Measurements from ENCODE around the gene SLC1A5.
"Not testable (repeated sequence)": the region's sequence is repeated elsewhere in the genome, so short reads cannot be mapped to it uniquely, and the experiment has no call there.

SLC1A5 gene

DNA sequence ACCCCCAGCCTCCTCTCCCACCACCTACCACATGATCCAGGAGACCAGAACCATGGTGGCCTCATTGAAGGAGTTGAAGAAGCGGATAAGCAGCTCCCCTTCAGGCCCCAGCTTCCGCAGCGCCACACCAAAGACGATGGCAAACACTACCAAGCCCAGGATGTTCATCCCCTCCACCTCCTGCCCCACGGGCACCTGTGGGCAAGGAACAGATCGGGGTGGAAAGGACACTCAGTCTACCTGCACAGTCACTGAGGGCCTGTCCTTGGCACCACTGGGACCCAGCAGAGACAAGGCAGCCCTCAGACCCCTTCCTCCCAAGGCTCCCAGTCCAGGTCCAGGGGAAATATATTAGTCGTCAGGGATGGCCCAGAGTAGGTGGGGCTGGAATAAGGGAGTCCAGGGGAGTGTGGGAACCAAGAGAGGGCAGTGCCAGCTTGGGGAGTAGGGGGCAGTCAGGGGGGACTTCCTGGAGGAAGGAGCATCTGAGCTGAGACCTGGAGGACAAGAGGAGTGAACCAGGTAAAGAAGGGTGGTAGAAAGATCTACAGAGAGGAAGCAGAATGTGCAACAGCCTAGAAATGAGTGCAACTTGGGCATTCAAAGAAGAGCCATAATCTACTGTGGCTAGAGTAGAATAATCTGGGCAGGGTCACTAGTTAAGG lies 5.9 kb downstream of the SLC1A5 start:
- no peak overlapping the region for H3K4me2 ChIP-seq (ENCODE audit: low read length)

DNA sequence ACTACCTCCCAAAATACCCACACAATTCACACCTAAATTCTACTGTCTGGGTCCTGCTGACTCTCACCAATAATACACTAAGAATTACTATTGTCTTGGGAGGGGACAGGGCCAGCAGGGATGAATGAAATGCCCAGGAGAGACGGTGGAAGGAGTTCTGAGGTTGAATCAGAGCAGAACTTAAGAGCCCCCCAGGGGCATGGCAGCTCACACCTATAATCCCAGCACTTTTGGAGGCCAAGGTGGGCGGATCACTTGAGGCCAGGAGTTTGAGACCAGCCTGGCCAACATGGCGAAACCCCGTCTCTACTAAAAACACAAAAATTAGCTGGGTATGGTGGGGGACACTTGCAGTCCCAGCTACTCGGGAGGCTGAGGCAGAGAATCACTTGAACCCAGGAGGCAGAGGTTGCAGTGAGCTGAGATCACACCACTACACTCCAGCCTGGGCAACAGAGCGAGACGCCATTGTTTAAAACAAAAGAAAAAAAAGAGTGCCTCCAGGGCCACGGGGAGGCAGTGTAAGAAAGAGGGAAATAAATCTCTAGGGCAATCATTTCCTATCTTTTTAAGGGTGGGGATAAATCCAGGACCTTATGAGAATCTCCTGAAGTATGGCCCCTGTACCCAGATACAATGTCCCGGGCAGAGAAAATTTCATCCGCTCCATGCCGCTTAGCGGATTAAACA lies 10.3 kb downstream of the SLC1A5 start:
- H2AFZ ChIP-seq (ENCODE audit: low read length); H3F3A ChIP-seq (ENCODE audit: insufficient read depth, low read length); H3K4me2 ChIP-seq (ENCODE audit: low read length); H4K20me1 ChIP-seq (ENCODE audit: insufficient read depth, low read length); H3K9me3 ChIP-seq (ENCODE audit: low read length); H3K27ac ChIP-seq (ENCODE audit: low read depth, low read length, poor library complexity, severe bottlenecking); H3K4me1 ChIP-seq (ENCODE audit: insufficient read depth, low read length, severe bottlenecking); H3K9me2 ChIP-seq (ENCODE audit: low read depth, low read length); H3K27me3 ChIP-seq (ENCODE audit: insufficient read depth, low read length); H3K4me3 ChIP-seq (ENCODE audit: low read depth, low read length, poor library complexity, severe bottlenecking); H3K79me2 ChIP-seq (ENCODE audit: insufficient read depth, low read length); H3K9ac ChIP-seq (ENCODE audit: low read length): not testable (repeated sequence)
- peaks cover 87% of the 10 kb centered on the region for H3K36me3 ChIP-seq (ENCODE audit: insufficient read depth, low read length)

More for the DNA sequence above, 5.9 kb downstream of the SLC1A5 start:
- Histone ChIP-seq H3K9me3 (ENCODE audit: low read length) (no peaks in the 10 kb centered on the region), H3K9me2 (ENCODE audit: low read depth, low read length) (no peaks in the 10 kb centered on the region), H3K79me2 (ENCODE audit: insufficient read depth, low read length) (peaks cover 34% of the 10 kb centered on the region), H3K4me1 (ENCODE audit: insufficient read depth, low read length, severe bottlenecking) (peaks cover 31% of the 10 kb centered on the region), H3K4me3 (ENCODE audit: low read depth, low read length, poor library complexity, severe bottlenecking) (no peak overlapping the region), H2AFZ (ENCODE audit: low read length) (no peak overlapping the region), H3K27me3 (ENCODE audit: insufficient read depth, low read length) (no peaks in the 10 kb centered on the region), H3K36me3 (ENCODE audit: insufficient read depth, low read length) (peaks cover 77% of the 10 kb centered on the region), H3F3A (ENCODE audit: insufficient read depth, low read length) (peaks cover 6% of the 10 kb centered on the region; the same call in 1 of the 2 replicates), H3K27ac (ENCODE audit: low read depth, low read length, poor library complexity, severe bottlenecking) (no peak overlapping the region), H4K20me1 (ENCODE audit: insufficient read depth, low read length) (no peaks in the 10 kb centered on the region), H3K9ac (ENCODE audit: low read length) (no peak overlapping the region)
- TF ChIP-seq, protein P1, sequence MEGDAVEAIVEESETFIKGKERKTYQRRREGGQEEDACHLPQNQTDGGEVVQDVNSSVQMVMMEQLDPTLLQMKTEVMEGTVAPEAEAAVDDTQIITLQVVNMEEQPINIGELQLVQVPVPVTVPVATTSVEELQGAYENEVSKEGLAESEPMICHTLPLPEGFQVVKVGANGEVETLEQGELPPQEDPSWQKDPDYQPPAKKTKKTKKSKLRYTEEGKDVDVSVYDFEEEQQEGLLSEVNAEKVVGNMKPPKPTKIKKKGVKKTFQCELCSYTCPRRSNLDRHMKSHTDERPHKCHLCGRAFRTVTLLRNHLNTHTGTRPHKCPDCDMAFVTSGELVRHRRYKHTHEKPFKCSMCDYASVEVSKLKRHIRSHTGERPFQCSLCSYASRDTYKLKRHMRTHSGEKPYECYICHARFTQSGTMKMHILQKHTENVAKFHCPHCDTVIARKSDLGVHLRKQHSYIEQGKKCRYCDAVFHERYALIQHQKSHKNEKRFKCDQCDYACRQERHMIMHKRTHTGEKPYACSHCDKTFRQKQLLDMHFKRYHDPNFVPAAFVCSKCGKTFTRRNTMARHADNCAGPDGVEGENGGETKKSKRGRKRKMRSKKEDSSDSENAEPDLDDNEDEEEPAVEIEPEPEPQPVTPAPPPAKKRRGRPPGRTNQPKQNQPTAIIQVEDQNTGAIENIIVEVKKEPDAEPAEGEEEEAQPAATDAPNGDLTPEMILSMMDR (IDR thresholded peaks at IDR 0.05; ENCODE audit: low read length): no peak
- no peak for TF ChIP-seq EZH2 (IDR thresholded peaks at IDR 0.05; ENCODE audit: borderline replicate concordance, low read length)

DNA sequence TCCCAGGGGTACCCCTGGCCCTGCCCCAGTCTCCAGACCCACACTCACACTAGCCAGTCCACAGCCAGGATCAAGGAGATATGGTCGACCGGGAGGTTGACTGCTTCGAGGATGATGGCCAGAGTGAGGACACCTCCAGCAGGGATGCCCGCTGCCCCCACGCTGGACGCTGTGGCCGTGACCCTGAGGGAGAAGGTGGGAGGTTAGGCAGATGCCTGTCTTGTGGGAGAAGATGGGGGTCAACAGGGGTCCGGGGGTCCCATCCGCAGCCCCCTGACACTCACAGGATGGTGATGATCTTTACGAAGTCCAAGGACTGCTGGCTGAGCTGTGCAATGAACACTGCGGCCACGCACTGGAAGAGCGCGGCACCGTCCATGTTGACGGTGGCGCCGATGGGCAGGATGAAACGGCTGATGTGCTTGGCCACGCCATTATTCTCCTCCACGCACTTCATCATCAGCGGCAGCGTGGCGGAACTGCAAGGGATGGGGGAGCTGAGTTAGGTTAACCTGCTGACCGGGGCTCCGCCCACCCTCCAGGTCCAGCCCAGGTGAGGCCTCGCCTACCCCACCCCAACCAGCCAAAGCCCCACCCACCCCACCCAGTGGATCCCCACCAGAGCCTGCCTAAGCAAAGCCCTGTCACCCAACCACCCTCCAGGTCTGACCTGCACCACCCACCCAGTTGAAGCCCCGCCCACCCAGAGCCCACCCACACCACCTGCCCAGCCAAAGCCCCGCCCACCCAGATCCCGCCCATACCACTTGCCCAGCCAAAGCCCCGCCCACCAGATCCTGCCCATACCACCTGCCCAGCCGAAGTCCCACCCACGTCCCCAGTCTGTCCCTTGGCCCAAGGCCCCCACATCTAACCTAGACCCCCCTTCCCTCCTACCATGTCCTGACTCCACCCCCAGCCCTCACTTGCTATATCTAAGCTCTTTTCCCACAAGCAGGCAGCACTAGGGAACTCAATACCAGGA lies 11.2 kb downstream of the SLC1A5 start:
- Histone ChIP-seq H3K27ac (ENCODE audit: low read depth, low read length, poor library complexity, severe bottlenecking) (no peak overlapping the region), H3K4me1 (ENCODE audit: insufficient read depth, low read length, severe bottlenecking) (no peaks in the 10 kb centered on the region), H3F3A (ENCODE audit: insufficient read depth, low read length) (no peaks in the 10 kb centered on the region), H2AFZ (ENCODE audit: low read length) (no peak overlapping the region), H3K27me3 (ENCODE audit: insufficient read depth, low read length) (no peaks in the 10 kb centered on the region), H3K4me2 (ENCODE audit: low read length) (no peak overlapping the region), H3K9me3 (ENCODE audit: low read length) (no peaks in the 10 kb centered on the region), H4K20me1 (ENCODE audit: insufficient read depth, low read length) (no peaks in the 10 kb centered on the region), H3K79me2 (ENCODE audit: insufficient read depth, low read length) (no peaks in the 10 kb centered on the region), H3K36me3 (ENCODE audit: insufficient read depth, low read length) (peaks cover 78% of the 10 kb centered on the region), H3K9me2 (ENCODE audit: low read depth, low read length) (no peaks in the 10 kb centered on the region), H3K4me3 (ENCODE audit: low read depth, low read length, poor library complexity, severe bottlenecking) (no peak overlapping the region), H3K9ac (ENCODE audit: low read length) (no peak overlapping the region)
- no peak for TF ChIP-seq EZH2 (IDR thresholded peaks at IDR 0.05; ENCODE audit: borderline replicate concordance, low read length)
- TF ChIP-seq, protein P1 (IDR thresholded peaks at IDR 0.05; ENCODE audit: low read length): no peak
